HL-60 (cell line): ENCODE measurements around the gene SMOC2.

Experiments
- CTCF ChIP-seq: IDR thresholded peaks from one replicate; pipeline ENCODE4 v1.5.1; 2011; ENCODE audit warnings: low read length, control low read depth, inconsistent platforms; ENCODE audit not compliant: insufficient read depth
- POLR2AphosphoS5 ChIP-seq: IDR thresholded peaks from 2 replicates; pipeline ENCODE4 v1.6.1; 2012; ENCODE audit warnings: low read depth
- REST ChIP-seq: IDR thresholded peaks from 2 replicates; pipeline ENCODE4 v1.6.1; 2012; ENCODE audit warnings: low read depth; ENCODE audit not compliant: insufficient replicate concordance
- SPI1 ChIP-seq: IDR thresholded peaks from 2 replicates; pipeline ENCODE4 v1.6.1; 2012; ENCODE audit warnings: low read depth, mild to moderate bottlenecking, borderline replicate concordance

DNA sequence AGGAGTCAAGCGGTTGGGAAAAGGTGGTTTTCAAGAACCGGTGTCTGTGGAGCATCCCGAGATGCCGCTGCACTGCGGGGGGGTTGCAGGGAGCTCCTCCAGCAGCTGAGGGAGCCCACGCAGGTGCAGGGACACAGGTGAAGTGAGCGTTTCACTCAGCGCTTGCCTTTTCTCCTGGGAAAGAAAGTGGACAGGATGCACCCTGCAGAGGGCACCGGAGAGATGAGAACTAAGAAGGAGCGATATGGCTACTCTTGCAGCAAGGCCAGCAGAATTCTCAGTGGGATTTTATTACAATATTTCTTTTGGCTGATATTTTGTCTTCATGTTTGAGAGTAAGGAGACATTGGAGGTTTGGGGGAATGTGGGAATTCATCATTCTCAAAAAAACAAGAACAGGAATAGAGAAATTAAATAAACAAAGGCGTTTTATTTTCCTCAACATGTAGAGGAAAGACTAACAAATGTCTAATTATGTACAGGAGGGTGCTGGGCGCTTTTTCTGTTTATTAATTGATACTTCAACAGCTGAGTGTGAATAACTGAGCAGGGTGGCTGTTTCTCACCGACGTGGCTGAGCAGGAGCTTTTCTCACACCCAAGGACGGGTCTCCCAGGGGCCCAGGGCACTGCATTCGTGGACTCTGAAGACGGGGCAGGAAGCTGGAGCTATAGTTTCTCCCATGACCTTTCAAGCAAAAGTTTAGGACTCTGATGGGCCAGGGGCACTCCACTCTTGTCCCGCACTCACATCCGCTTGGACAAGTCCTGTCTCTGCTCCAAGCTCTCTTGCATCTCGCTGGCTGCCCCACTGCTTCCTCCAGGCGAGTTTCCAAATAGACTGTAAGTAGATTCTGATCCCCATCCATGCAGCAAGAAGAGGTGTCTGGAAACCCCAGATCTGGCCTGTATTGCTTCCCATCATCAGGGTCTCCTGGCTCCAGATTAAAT lies 176.1 kb downstream of the SMOC2 start:
- TF ChIP-seq CTCF (no peak), POLR2AphosphoS5 (no peak), REST (no peak), SPI1 (no peak)
